HepG2 (cell line): Measurements from ENCODE around the gene PRSS38. TPM values are rescaled to one million over a fixed set of nuclear protein-coding genes. Genes with fewer than 3 reads are reported as not detected.

ENCODE experiments used
- ATAC-seq: fragments of 200-7000 bp; cut with Tn5 transposase; 3 replicates; pipeline ENCODE4 v1.9.1; 2020; ENCODE audit warnings: mild to moderate bottlenecking, moderate library complexity
- BruUV-seq: library from RNA; stranded (reverse); fragments of 400-500 nt; replicated peaks from 2 replicates; lab custom pipeline; 2021; lab: Mats Ljungman, UMichigan
- CTCF ChIA-PET: fragments of 300-600 bp; formaldehyde crosslinking; extraction: SDS; loops from one replicate; lab custom pipeline; 2021; ENCODE audit warnings: low total read pairs, inconsistent platforms, low intra/inter-chr PET ratio; lab: Yijun Ruan, JAX
- POLR2A ChIA-PET: fragments of 350-600 bp; sonication (Branson Sonifier 250); formaldehyde crosslinking; loops from one replicate; lab custom pipeline; 2020; ENCODE audit warnings: antibody characterized with exemption, inconsistent platforms; lab: Yijun Ruan, JAX
- DNase-seq: peaks from one replicate; pipeline ENCODE4 v3.0.0-alpha.2; 2015; ENCODE audit warnings: low spot score
- FAIRE-seq: peaks from 3 replicates; lab custom pipeline; 2011; peaks lifted over from hg19 to GRCh38; lab: Jason Lieb, UNC
- H2AFZ ChIP-seq: one replicate; pipeline ENCODE4 v1.6.1; 2011; ENCODE audit warnings: low read length, inconsistent platforms
- H3K27ac ChIP-seq: fragments of 300-600 bp; 3 replicates; pipeline ENCODE4 v1.8.0; 2011; ENCODE audit warnings: mixed run types, mild to moderate bottlenecking, mixed read lengths, low read length, inconsistent platforms; ENCODE audit not compliant: insufficient read depth; ENCODE audit errors: extremely low read length
- H3K27me3 ChIP-seq, 2 experiments: fragments of 200-600 bp in 1 of 2; 2 replicates in 1 of 2; 3 replicates in 1 of 2; pipeline versions ENCODE4 v1.6.0 to v1.8.0; 2011; ENCODE audit warnings: low read length in 2 of 2, mild to moderate bottlenecking in 2 of 2, moderate library complexity in 2 of 2, inconsistent platforms in 1 of 2; ENCODE audit not compliant: insufficient read depth in 2 of 2, control insufficient read depth in 1 of 2
- H3K36me3 ChIP-seq, 2 experiments: fragments of 200-600 bp in 1 of 2; replicated peaks in 1 of 2; 2 replicates in 1 of 2; 3 replicates in 1 of 2; pipeline versions ENCODE4 v1.5.1 to v1.8.0; 2011; ENCODE audit warnings: low read length in 2 of 2, inconsistent platforms in 1 of 2; ENCODE audit not compliant: insufficient read depth in 2 of 2, control insufficient read depth in 1 of 2
- H3K4me1 ChIP-seq: 2 replicates; pipeline ENCODE4 v1.5.1; 2012; ENCODE audit warnings: low read length, inconsistent platforms; ENCODE audit not compliant: insufficient read depth
- H3K4me2 ChIP-seq: 2 replicates; pipeline ENCODE4 v1.6.0; 2011; ENCODE audit warnings: low read depth, low read length, inconsistent platforms
- H3K4me3 ChIP-seq, 3 experiments: fragments of 200-600 bp in 1 of 3; sonication (generic), shearing (Covaris generic) in 1 of 3; replicated peaks in 1 of 3; 2 replicates each; pipeline ENCODE4 v1.5.1; 2011 to 2016; ENCODE audit warnings: low read length in 3 of 3, inconsistent platforms in 2 of 3, low read depth in 2 of 3, mild to moderate bottlenecking in 2 of 3, control low read depth in 1 of 3, mixed read lengths in 1 of 3; ENCODE audit not compliant: insufficient read depth in 1 of 3
- H3K79me2 ChIP-seq: one replicate; pipeline ENCODE4 v1.6.1; 2011; ENCODE audit warnings: low read length, inconsistent platforms; ENCODE audit not compliant: insufficient read depth
- H3K9ac ChIP-seq: 2 replicates; pipeline ENCODE4 v1.6.0; 2011; ENCODE audit warnings: mild to moderate bottlenecking, low read depth, low read length, inconsistent platforms; ENCODE audit not compliant: insufficient read depth
- H3K9me3 ChIP-seq: 2 replicates; pipeline ENCODE4 v1.5.1; 2012; ENCODE audit warnings: mild to moderate bottlenecking, low read length
- H4K20me1 ChIP-seq: 2 replicates; pipeline ENCODE4 v1.6.0; 2011; ENCODE audit warnings: inconsistent platforms, mild to moderate bottlenecking, low read length, moderate library complexity; ENCODE audit not compliant: insufficient read depth
- NCOA1 ChIP-seq: sonication (generic); formaldehyde crosslinking; IDR thresholded peaks from 2 replicates; pipeline ENCODE4 v1.9.0; 2021; ENCODE audit warnings: missing genetic modification reagents
- TAF1 ChIP-seq: sonication (generic); formaldehyde crosslinking; IDR thresholded peaks from 2 replicates; pipeline ENCODE4 v1.4.0; 2020; ENCODE audit warnings: missing genetic modification reagents
- ZNF234 ChIP-seq: sonication (generic); formaldehyde crosslinking; conservative IDR thresholded peaks from 2 replicates; pipeline ENCODE4 v1.5.1; 2020; ENCODE audit warnings: mild to moderate bottlenecking, missing genetic modification reagents
- ZNF543 ChIP-seq: sonication (generic); formaldehyde crosslinking; IDR thresholded peaks from 2 replicates; pipeline ENCODE4 v1.4.0; 2020; ENCODE audit warnings: mild to moderate bottlenecking, missing genetic modification reagents
- ZNF879 ChIP-seq: sonication (generic); formaldehyde crosslinking; IDR thresholded peaks from 2 replicates; pipeline ENCODE4 v1.8.1; 2023; ENCODE audit warnings: missing genetic modification reagents
- WGBS: methylation state at CpG from one replicate; pipeline ENCODE4 v1.1.6; 2017; ENCODE audit warnings: low lambda C conversion rate; 5-methylcytosine and 5-hydroxymethylcytosine counted together
- in situ Hi-C: cut with HindIII; loops from 2 replicates; pipeline ENCODE4 v1.10.0; 2017; ENCODE audit warnings: low pct_unique_long_range_greater_than_20kb; ENCODE audit not compliant: extremely low pct_ligation_motif_present
- intact Hi-C: fragments of 100-400 bp; cut with micrococcal nuclease; formaldehyde crosslinking; loops from one replicate; pipeline ENCODE4 v1.10.0; 2022; ENCODE audit not compliant: unreplicated experiment
- polyA plus RNA-seq, 8 experiments: library from polyadenylated mRNA; depleted of rRNA in 3 of 8; stranded (reverse) in 7 of 8; unstranded in 1 of 8; fragments of >200 nt; fragmentation: Illumina TruSeq in 4 of 8; extraction: Trizol in 4 of 8; gene quantifications; 2 replicates each; pipeline versions ENCODE4 v1.2.1 to v1.2.3, GENCODE V29; 2011 to 2016; ENCODE audit warnings: low read depth in 4 of 8, missing spikeins in 1 of 8, mixed read lengths in 1 of 8; ENCODE audit not compliant: insufficient read depth in 1 of 8
- total RNA-seq, 5 experiments: library from RNA; depleted of rRNA; stranded (reverse); fragments of >200 nt; fragmentation: Illumina TruSeq; extraction: Trizol; gene quantifications; 2 replicates each; pipeline ENCODE4 v1.2.3, GENCODE V29; 2016; ENCODE audit warnings: low read depth in 1 of 5
- TF ChIP-seq, protein P1 (sequence below): sonication (generic); formaldehyde crosslinking; conservative IDR thresholded peaks from 2 replicates; pipeline ENCODE4 v1.5.0; 2020; ENCODE audit warnings: missing genetic modification reagents
- TF ChIP-seq, protein P2 (sequence below): sonication (generic); formaldehyde crosslinking; IDR thresholded peaks from 2 replicates; pipeline ENCODE4 v1.9.0; 2021; ENCODE audit warnings: missing genetic modification reagents, borderline replicate concordance
- TF ChIP-seq, protein P3 (sequence below): conservative IDR thresholded peaks from 2 replicates; pipeline ENCODE4 v1.6.1; 2018; ENCODE audit warnings: missing genetic modification reagents

Gene PRSS38
- total and polyA plus RNA-seq, 2 of the 13 experiments (the other 11 are each of a cell fraction or from before 2014, with no cell fraction given), result not detected

DNA sequence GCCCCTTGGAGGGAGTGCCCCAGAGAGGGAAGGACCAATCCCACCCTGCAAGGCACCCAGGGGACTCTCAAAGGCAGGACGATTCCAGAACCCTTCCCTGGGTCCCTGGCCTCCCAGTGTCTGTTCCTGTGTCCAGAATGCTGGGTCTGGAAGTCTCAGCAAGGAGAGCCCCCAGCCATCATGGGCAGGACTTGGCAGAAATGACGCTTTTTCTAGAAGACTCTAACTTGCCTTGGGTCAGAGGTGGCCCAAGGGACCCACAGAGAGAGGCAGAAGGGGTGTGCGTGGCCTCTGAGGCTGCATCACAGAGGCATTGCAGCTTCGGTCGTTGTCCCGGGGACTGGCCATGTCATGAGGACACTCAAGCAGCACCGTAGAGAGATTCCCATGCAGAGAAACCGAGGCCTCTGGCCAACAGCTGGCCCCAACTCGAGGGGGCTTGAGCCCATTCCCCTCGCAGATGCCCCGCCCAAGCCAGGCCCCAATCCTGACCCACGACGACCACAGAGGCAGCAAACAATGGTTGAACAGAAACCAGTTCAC is 74.5 kb downstream of the PRSS38 start:
- FAIRE-seq, result no peak
- Histone ChIP-seq H3K27ac (no peak overlapping the region), H3K4me2 (no peak overlapping the region), H3K4me3 (no peak overlapping the region), H2AFZ (no peak overlapping the region), H3K36me3 (no peaks in the 10 kb centered on the region), H3K27me3 (peaks cover 5 to 43% of the 10 kb centered on the region in 2 experiments), H3K9me3 (no peaks in the 10 kb centered on the region), H4K20me1 (no peaks in the 10 kb centered on the region), H3K4me1 (peaks cover under 1% of the 10 kb centered on the region; the same call in 1 of the 2 replicates)
- BruUV-seq, result no TSS peak
- intact Hi-C loops (no loop called here), in situ Hi-C loops (no loop called here)
- ChIA-PET POLR2A (no interaction called here), CTCF (no interaction called here)
- 0% methylated on average over 3 of the region's 13 CpGs for WGBS
- ATAC-seq, result no peak
- no peak for DNase-seq
- TF ChIP-seq, protein P1, sequence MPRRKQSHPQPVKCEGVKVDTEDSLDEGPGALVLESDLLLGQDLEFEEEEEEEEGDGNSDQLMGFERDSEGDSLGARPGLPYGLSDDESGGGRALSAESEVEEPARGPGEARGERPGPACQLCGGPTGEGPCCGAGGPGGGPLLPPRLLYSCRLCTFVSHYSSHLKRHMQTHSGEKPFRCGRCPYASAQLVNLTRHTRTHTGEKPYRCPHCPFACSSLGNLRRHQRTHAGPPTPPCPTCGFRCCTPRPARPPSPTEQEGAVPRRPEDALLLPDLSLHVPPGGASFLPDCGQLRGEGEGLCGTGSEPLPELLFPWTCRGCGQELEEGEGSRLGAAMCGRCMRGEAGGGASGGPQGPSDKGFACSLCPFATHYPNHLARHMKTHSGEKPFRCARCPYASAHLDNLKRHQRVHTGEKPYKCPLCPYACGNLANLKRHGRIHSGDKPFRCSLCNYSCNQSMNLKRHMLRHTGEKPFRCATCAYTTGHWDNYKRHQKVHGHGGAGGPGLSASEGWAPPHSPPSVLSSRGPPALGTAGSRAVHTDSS (CRISPR knock-in tag), result no peak
- TF ChIP-seq TAF1 (no peak), ZNF234 (CRISPR knock-in tag) (no peak)
- TF ChIP-seq, all 625 proteins: peak for 0
- Histone ChIP-seq H3K9ac (no peak overlapping the region), H3K79me2 (no peaks in the 10 kb centered on the region)

DNA sequence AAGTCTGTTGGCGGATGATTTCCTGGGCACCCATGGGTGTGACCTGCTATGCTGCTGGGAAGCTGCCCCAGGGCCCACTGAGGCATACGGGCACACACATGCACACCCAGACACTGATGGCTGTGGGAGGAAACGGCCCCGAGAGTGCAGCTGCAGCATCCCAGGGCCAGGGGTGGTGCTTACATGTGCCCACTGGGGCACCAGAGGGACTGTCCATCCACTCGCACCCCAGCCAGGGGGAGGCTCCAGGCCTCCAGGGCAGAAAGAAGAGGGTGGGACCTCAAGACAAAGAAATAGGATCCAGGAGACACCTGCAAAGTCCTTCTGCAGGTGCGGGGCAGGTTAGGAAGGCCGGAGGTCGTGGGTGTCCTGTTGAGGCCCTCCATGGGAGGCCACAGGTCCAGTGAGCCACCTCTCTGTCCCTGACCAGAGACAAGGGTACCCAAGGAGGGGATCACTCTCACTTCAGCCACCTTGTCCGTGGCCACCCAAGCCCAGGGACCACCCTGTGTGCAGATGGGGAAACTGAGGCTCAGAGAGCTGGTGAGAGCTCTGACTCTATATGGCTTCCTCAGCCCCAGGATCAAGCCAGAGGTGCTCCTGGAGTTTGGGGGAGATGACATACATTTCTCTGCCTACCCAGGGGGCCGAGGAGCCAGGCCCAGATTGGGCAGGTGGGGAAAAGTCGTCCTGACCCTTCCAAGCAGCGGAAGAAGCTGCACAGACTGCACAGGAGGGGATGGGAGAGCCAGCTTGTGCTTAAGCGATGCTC is 75.2 kb downstream of the PRSS38 start:
- Histone ChIP-seq H3K36me3 (no peaks in the 10 kb centered on the region), H4K20me1 (no peaks in the 10 kb centered on the region), H3K4me1 (peaks cover 7% of the 10 kb centered on the region), H3K9ac (no peak overlapping the region), H3K9me3 (no peaks in the 10 kb centered on the region), H2AFZ (no peak overlapping the region), H3K4me3 (no peak overlapping the region), H3K27me3 (peaks cover 6 to 43% of the 10 kb centered on the region in 2 experiments), H3K27ac (no peak overlapping the region), H3K4me2 (no peak overlapping the region), H3K79me2 (no peaks in the 10 kb centered on the region)
- ATAC-seq (no peak), DNase-seq (no peak), FAIRE-seq (no peak)
- no TSS peak for BruUV-seq
- intact Hi-C loops (no loop called here), in situ Hi-C loops (no loop called here)
- WGBS, result 28% methylated on average over 4 of the region's 13 CpGs
- CTCF ChIA-PET, result no interaction called here
- POLR2A ChIA-PET, result no interaction called here
- TF ChIP-seq ZNF879 (CRISPR knock-in tag) (no peak), ZNF543 (CRISPR knock-in tag) (no peak), NCOA1 (CRISPR knock-in tag) (no peak)
- TF ChIP-seq, protein P2, sequence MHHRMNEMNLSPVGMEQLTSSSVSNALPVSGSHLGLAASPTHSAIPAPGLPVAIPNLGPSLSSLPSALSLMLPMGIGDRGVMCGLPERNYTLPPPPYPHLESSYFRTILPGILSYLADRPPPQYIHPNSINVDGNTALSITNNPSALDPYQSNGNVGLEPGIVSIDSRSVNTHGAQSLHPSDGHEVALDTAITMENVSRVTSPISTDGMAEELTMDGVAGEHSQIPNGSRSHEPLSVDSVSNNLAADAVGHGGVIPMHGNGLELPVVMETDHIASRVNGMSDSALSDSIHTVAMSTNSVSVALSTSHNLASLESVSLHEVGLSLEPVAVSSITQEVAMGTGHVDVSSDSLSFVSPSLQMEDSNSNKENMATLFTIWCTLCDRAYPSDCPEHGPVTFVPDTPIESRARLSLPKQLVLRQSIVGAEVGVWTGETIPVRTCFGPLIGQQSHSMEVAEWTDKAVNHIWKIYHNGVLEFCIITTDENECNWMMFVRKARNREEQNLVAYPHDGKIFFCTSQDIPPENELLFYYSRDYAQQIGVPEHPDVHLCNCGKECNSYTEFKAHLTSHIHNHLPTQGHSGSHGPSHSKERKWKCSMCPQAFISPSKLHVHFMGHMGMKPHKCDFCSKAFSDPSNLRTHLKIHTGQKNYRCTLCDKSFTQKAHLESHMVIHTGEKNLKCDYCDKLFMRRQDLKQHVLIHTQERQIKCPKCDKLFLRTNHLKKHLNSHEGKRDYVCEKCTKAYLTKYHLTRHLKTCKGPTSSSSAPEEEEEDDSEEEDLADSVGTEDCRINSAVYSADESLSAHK (CRISPR knock-in tag), result no peak
- TF ChIP-seq, protein P3, sequence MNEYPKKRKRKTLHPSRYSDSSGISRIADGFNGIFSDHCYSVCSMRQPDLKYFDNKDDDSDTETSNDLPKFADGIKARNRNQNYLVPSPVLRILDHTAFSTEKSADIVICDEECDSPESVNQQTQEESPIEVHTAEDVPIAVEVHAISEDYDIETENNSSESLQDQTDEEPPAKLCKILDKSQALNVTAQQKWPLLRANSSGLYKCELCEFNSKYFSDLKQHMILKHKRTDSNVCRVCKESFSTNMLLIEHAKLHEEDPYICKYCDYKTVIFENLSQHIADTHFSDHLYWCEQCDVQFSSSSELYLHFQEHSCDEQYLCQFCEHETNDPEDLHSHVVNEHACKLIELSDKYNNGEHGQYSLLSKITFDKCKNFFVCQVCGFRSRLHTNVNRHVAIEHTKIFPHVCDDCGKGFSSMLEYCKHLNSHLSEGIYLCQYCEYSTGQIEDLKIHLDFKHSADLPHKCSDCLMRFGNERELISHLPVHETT, result no peak
